HK-2 (cell line): ENCODE results near the gene PREP.
"Not testable (repeated sequence)": the region's sequence is repeated elsewhere in the genome, so short reads cannot be mapped to it uniquely, and the experiment has no call there.

ENCODE experiments used
- DNase-seq: peaks from one replicate; pipeline ENCODE4 v3.0.0-alpha.2; 2018; ENCODE audit not compliant: unreplicated experiment

PREP gene

DNA sequence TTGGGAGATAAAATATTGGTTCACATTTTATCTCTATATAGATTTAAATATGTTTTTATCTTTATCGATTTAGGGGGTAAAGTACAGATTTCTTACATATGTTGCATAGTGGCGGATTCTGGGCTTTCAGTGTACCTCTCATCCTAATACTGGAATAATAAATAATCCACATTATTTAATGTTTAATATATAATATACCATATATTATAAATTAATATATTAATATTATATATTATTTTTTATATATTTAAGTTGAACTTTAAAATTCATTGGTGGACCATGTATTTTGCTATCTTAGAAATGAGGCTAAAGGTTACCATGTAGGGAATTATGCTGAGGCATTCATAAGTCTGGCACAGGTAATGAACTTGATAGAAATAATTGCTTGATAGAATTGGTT is 133.5 kb downstream of the PREP start:
- DNase-seq: no peak

DNA sequence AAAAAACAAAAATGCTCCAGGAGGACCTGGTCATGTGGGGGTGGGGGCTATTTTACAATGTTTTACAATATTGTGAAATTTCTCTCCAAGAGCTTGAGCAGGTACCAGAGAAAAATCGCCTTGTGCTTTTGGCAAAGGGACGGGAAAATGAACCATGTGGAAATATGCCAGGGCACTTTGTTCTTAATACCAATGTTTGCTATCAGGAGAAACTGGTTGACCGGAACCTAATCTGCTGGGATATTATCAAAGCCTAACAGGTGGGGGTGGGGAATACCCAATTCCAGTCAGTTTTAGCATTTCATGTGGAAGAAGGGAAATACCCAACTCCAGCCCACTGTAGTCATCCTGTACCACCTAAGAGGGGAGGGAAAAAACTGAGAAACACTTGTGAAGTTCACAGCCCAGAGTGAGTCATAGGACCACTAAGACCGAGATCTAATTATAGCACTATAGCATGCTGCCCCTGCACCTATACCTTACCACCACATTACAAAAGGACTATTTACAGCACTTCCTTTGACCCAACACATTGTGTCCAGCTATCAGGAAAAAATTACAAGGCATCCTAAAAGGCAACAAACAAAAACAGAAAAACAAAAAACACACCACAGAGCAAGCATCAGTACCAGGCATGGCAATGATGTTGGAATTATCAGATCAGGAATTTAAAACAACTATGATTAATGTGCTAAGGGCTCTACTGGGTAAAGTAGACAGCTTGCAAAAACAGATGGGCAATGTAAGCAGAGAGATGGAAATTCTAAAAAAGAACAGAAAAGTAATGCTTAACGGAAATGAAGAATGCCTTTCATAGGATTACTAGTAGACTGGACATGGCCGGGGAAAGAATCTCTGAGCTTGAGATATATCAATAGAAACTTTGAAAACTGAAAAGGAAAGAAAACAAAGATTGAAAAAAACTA is 138.9 kb downstream of the PREP start:
- DNase-seq: no peak

DNA sequence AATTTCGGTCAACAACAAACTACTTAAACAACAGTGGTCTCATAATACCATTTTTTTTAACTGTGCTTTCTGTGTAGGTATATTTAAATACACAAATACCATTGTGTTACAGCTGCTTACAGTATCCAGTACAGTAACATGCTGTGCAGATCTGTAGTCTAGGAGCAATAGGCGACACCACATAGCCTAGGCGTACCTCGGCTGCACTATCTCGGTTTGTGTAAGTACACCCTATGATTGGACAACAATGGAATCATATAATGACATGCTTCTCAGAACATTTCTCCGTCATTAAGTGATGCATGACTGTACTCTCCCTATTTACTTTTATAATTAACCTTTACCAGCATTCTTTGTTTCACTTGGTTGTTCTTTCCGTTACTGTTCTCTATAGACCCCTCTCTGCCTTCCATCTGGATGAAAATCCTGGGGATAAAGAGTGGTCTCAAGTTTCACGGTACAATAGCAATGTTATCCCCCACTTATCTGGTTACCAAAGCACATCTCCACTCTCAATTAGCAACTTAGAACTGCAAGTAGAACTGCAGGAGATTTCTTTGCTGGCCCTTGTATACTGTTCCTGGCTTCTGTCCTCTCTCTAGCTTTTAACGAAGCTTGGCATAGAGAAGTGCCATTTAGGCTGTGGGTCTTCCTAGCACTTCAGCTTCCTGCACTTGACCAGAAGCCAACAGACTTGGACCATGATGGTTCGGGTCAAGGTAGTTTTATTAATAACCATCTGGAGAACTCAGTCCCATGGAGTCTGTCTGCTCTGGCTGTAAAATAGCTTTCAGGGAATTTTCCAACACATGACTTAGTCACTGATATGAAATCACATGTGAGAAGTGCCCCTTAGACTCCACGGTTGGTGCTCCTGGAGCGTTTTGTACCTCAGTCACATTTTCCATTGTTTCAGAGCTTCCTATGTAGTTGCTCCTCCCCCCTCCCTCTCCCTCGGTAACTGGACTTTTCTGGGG is 142.7 kb downstream of the PREP start:
- no peak for DNase-seq

DNA sequence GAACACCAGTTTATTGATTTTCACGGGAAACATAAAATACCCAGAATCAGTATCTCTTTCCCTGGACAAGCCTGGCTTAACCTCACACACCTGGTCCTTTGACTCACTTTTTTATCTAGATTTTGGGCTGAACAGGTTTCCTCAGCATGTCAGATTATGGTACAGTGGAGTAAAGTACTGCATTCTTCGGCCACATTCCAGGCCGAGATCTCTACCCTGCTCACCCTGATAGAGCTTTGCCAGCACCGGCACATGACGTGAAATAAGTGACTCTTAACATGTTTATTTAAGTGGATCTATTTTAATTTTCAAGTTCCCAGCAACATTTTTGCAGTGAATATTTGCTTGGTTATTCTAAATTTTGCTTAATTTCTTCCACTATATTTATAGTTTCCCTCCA is 144.1 kb downstream of the PREP start:
- DNase-seq: no peak

DNA sequence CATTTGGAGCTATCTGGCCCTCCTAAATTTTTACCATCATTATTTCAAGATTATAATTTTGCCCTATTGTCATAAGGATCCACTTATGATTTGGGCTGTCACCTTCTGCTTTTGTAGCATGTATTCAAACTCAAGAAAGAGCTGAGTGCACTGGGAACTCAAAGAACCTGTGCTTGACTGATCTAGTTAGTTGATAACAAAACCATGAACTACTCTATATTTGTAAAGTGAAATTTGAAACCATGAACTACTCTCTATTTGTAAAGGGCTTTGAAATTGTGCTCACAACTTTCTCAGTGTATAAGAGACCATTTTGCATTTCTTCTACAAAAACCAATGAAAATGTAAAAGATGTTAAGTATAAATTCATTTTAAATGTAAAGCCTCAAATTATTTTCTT is 145.5 kb downstream of the PREP start:
- no peak for DNase-seq

DNA sequence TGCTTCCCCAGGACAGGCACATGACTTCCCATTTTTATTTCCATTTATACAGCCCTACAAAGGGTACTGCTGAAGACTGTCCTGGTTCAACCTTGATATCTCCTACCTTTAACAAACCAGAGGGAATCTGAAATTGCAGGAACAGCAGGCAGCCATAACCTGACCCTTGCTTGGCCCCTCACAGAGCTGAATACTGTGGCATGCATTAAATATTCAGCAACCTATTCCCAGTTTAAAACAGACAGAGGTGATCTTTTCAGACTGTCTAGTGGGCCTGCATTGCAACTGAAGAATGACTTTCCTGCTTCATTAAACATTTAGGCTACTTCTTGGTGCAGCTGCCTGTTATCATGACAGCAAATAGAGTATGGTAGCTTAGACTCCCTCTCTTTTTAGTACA is 146.3 kb downstream of the PREP start:
- no peak for DNase-seq

DNA sequence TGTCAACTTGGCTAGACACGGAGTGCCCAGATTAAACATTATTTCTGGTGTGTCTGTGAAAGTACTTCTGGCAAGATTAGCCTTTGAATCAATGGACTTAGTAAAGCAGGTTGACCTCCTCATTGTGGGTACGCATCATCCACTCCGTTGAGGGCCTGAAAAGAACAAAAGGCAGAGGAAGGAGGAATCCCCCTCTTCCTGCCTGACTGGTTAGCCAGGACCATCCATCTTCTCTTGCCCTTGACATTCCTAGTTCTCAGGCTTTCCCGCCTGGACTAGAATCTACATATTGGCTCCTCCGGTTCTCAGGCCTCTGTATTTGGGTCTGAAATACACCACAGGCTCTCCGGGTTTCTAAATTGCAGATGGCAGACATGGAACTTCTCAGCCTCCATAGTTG is 149.1 kb downstream of the PREP start:
- no peak for DNase-seq

DNA sequence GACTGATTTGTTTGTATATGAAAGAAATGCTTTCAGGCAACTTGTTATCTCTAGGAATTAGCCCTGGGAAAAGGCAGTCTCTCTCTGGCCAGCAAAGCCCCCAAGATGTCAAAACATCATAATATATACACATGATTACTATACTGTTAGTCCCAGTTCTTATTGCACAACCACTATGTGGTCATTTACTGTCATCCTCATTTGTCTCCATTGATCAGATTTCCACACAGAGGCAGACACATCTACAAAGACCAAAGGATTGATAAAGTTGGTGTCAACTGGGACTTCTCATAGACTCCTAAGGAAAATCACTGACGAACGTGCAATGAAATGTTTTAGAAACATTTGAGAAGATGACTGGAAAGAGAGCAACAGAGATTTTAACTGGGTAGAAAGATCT is 151.2 kb downstream of the PREP start:
- DNase-seq: no peak

DNA sequence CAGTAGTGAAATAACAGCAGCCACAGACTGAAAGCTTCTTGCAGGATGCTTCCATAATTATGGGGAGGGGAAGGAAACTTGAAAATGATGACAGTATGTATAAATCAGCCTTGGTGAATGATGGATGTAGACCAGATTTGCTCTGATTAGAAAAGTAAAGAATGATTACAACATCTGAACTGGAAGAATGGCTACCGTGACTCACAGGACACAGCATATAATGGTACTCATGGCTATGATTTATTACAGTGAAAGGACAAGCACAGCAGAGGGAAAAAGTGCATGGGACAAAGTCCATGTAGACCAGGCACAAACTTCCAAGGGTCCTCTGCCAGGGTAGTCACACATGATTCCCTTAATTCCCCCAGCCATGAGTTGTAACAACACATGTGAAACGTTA is 152.3 kb downstream of the PREP start:
- no peak for DNase-seq

DNA sequence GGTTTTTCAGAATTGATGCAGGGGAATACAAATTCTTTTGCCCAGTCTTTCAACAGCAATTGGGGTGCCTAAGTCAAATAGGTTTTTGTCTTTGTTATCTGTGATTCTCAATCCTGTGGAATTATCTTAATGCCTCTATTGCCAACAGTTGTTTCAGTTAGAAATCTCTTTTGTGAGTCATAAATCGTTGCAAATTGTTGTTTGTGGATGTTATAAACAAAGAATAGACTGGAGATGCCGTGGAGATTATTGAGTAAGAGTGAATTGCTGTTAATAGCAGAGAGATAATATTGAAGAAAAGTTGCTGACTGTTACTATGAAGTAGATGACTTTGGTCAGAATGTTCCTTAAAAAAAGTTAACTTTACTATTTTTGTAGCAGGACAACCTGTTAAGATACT is 159.4 kb downstream of the PREP start:
- DNase-seq: no peak

DNA sequence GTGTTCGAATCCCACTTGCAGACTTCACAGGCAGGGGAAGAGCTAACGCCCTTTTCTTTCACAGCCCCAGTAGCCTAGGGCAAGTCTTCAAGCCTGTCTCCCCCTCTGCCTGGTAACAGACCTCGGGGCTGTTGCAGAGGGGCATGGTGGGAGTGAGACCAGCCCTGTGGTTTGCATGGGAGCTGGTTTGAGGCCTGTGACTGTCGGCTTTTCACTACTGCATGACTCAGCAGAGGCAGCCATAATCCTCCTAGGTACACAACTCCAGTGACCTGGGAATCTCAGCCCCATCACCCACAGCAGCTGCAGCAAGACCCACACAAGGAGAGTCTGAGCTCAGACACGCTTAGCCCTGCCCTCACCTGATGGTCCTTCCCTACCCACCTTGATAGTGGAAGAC is 167.7 kb downstream of the PREP start:
- DNase-seq: no peak

DNA sequence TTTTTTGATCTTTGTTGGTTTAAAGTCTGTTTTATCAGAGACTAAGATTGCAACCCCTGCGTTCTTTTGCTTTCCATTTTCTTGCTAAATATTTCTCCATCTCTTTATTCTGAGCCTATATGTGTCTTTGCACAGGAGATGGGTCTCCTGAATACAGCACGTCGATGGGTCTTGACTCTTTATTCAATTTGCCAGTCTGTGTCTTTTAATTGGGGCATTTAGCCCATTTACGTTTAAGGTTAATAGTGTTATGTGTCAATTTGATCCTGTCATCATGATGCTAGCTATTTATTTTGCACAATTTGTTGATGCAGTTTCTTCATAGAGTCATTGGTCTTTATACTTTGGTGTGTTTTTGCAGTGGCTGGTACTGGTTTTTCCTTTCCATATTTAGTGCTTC is 171.1 kb downstream of the PREP start:
- not testable (repeated sequence) for DNase-seq
